Lower leg skin (tissue), 3 donors: ENCODE data around the gene SLC43A1.

Experiments used
- POLR2A ChIP-seq, 2 donors: fragments of 450-650 bp; IDR thresholded peaks; one replicate each; pipeline ENCODE4 v1.6.1; 2016 to 2017; ENCODE audit warnings: antibody characterized with exemption in 2 of 2, mild to moderate bottlenecking in 1 of 2, moderate library complexity in 1 of 2
- TF ChIP-seq, protein P1 (sequence below), 3 donors: fragments of 450-650 bp; IDR thresholded peaks; one replicate each; pipeline ENCODE4 v1.5.1; 2016; ENCODE audit warnings: antibody characterized with exemption in 3 of 3, mild to moderate bottlenecking in 3 of 3, moderate library complexity in 2 of 3

DNA sequence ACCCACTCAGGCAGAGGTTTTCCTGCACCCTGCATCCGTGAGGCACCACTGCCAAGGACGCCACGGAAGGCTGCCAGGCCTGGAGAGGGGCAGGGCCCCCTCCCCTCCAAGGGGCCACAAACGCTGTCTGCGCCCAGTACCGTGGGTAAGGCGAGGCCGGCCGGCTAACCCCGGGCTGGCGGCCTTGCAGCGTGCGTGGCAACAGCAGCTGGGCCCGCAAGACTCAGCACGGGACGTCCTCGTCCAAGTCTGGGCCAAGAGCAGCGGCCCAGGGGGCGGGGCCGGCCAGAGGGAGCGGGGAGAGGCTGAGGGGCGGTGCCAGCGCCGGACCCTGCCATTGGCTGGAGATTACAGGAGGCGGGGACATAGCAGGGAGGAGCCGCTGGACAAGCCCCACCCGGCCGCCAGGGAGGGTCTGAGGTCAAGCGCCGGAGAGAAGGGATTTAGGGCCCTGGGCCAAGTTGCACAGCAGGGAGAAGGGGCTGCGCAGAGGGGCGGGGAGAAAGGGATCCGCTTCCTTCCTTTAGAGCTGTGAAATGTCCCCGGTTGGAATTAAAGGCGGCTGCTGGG is 16.0 kb downstream of the SLC43A1 start:
- TF ChIP-seq, protein P1, sequence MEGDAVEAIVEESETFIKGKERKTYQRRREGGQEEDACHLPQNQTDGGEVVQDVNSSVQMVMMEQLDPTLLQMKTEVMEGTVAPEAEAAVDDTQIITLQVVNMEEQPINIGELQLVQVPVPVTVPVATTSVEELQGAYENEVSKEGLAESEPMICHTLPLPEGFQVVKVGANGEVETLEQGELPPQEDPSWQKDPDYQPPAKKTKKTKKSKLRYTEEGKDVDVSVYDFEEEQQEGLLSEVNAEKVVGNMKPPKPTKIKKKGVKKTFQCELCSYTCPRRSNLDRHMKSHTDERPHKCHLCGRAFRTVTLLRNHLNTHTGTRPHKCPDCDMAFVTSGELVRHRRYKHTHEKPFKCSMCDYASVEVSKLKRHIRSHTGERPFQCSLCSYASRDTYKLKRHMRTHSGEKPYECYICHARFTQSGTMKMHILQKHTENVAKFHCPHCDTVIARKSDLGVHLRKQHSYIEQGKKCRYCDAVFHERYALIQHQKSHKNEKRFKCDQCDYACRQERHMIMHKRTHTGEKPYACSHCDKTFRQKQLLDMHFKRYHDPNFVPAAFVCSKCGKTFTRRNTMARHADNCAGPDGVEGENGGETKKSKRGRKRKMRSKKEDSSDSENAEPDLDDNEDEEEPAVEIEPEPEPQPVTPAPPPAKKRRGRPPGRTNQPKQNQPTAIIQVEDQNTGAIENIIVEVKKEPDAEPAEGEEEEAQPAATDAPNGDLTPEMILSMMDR (IDR thresholded peaks at IDR 0.05) = no peak
- no peak for TF ChIP-seq POLR2A (IDR thresholded peaks at IDR 0.05)
